ENCODE results near the gene EXD3.
"Not testable (repeated sequence)": the region's sequence is repeated elsewhere in the genome, so short reads cannot be mapped to it uniquely, and the experiment has no call there.

The EXD3 gene, protein sequence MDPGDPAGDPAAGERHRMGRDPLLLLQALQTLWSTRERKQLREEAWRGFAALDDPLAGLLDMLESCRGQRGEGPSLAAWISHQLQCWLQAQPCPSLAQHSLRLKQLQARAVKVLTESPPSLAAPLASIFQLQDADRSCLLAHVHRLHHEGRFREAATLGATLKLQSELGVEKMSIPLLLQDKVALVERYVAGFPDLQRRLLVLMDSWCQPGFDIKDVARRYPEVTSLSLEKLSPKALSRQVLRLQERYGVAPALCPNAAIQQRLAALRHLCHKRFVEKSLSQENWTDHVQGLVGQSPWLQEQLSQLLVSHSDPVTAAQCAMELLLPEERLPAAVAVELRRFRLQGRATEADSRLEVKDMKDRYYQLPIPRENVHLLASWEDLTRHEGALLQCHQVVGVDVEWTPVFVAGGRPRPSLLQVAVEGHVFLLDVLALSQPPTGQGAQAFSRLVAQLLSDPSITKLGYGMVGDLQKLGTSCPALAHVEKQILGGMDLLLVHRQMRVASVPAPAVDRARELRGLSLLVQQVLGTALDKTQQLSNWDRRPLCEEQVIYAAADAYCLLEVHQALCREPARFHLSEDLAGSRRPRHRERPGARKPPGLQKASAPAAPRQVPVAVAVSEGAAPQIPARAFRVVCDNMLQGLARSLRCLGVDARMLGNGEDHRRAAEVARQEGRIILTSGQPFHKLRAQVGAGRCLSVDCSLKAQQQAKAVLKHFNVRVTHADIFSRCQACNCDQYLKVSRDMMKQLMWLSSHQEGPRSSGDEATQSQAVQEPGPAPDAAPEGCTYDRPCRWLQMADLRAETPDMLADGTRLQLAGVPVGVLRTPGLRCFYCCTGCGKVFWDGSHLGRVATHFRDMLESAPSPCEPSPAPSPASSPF

DNA sequence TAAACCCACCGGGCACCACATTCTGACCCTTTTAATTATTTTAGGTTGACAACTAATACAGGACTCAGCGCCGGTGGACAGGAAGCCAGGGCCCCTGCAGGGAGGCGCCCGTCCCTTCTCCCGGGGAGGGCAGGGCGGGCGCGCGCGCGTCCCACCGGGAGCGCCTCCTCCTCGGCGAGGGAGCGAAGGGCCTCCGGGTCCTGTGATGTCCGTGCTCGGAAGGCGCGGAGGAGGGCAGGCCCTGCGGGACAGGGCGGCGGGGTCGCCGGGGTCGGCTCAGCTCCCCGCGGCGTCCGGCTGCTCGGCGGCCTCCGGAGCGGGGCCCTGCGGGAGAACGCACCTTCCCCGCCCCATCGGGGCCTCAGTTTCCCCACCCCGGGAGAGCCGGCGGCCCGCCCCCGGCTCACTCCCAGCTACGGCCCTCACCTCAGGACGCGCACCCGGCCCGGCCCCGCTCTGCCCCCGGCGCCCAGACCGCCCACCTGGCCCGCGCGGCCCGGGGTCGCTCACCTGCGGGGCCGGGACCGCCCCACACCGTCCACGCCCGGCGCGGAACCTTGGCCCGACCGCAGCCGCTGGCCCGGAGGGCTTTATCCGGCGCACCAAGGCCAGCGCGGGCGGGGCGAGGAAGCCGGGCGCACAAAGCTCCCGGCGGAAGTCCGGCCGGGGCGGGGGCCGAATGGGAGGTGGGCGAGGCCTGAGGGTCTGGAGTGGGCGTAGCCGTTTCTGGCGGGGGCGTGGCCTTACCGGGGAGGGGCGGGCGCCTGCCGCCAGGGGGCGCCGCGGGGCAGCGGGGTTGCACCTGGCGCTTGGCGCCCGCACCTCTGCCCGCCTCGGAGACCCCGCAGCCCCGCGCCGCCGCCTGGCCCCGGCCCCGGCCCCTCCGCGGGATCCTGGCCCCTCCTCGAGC lies at the start of gene EXD3, which contains the start of gene NOXA1:
TSS of gene EXD3 (minus strand) at position 559 of the 910 bp plus-strand sequence. CDS start 27,805 bp downstream, outside the sequence.
TSS of gene NOXA1 (plus strand) at position 790 of the 910 bp plus-strand sequence. CDS start 137 bp downstream, outside the sequence.
- Histone ChIP-seq H3K9me3 (ENCODE audit: control insufficient read depth, insufficient read depth, low read depth, low read length) (no peaks in the 10 kb centered on the region), H3K9ac (ENCODE audit: low read length) (peak within 1 kb of the TSS; percentile 52), H3K4me1 (ENCODE audit: control insufficient read depth, insufficient read depth, low read length) (no peaks in the 10 kb centered on the region), H3K27ac (ENCODE audit: low read depth, low read length) (peak within 1 kb of the TSS; percentile 56; the same call in 1 of the 2 replicates), H3K4me3 (ENCODE audit: low read depth, low read length) (peak within 1 kb of the TSS; percentile 91), H3K27me3 (ENCODE audit: control insufficient read depth, insufficient read depth, low read length) (peaks cover 17% of the 10 kb centered on the region), H3K36me3 (ENCODE audit: control insufficient read depth, insufficient read depth, low read length) (no peaks in the 10 kb centered on the region)

DNA sequence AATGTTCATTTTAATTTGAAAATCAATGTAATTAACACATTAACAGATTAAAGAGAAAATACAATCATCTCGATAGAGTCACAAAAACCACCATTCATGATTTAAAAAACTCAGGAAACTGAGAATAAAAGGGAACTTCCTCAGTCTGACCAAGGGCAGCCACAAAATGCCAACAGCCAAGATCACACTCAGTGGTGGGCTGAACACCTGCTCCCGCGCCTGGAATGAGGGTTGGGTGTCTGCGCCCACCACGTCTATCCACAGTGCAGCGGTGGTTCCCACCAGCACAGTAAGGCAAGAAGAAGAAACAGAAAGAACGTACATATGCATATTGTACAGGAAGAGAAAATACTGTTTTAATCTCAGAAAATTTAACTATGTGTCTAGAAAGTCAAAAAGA lies 47.8 kb upstream of the EXD3 start:
- Histone ChIP-seq H3K36me3 (ENCODE audit: control insufficient read depth, insufficient read depth, low read length) (no peaks in the 10 kb centered on the region), H3K9me3 (ENCODE audit: control insufficient read depth, insufficient read depth, low read depth, low read length) (peaks cover 11% of the 10 kb centered on the region), H3K9ac (ENCODE audit: low read length) (no peak overlapping the region)

DNA sequence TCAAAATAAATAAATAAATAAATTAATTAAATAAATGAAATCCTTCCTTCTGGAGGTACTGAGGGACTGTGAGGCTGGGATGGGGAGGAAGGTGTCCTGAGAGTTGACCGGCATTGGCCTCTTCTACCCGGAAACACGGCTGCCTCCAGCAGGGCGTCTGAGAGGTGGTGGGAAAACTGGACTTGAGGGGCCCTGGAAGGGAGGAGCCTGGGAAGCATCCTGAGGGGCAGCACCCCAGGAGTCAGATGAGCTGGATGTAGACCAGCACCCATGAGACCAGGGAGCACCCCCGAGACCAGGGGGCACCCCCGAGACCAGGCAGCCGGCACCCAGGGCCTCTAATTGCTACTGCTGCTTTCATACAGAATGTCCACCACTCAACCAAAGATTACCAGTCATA lies 44.9 kb upstream of the EXD3 start:
- Histone ChIP-seq H3K27ac (ENCODE audit: low read depth, low read length) (no peak overlapping the region), H3K9ac (ENCODE audit: low read length) (no peak overlapping the region), H3K4me1 (ENCODE audit: control insufficient read depth, insufficient read depth, low read length) (no peaks in the 10 kb centered on the region), H3K27me3 (ENCODE audit: control insufficient read depth, insufficient read depth, low read length) (no peaks in the 10 kb centered on the region), H3K36me3 (ENCODE audit: control insufficient read depth, insufficient read depth, low read length) (no peaks in the 10 kb centered on the region), H3K4me3 (ENCODE audit: low read depth, low read length) (no peak overlapping the region), H3K9me3 (ENCODE audit: control insufficient read depth, insufficient read depth, low read depth, low read length) (no peaks in the 10 kb centered on the region)

More for the DNA sequence above, 47.8 kb upstream of the EXD3 start:
- Histone ChIP-seq H3K27me3 (ENCODE audit: control insufficient read depth, insufficient read depth, low read length) (no peaks in the 10 kb centered on the region), H3K4me3 (ENCODE audit: low read depth, low read length) (no peak overlapping the region), H3K4me1 (ENCODE audit: control insufficient read depth, insufficient read depth, low read length) (no peaks in the 10 kb centered on the region), H3K27ac (ENCODE audit: low read depth, low read length) (no peak overlapping the region)

DNA sequence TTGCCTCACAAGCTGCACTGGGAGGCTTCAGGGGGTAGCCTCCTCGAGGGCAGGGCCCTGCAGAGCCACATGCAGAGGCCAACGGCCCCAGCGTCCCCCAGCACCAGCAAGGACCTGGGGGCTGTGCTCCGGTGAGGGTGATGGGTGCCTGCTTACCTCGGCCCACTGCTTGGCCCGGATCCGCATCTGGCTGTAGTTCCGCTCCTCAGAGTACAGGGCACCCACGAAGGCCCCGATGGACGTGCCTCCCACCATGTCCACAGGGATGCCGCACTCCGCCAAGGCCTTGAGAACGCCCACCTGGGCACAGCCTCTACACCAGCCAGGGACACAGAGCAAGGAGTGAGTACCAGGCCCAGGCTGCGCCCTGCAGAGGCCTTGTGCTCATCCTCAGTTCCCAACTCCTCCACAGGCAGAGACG lies 44.2 kb upstream of the EXD3 start:
- Histone ChIP-seq H3K9me3 (ENCODE audit: control insufficient read depth, insufficient read depth, low read depth, low read length) (no peaks in the 10 kb centered on the region), H3K9ac (ENCODE audit: low read length) (no peak overlapping the region), H3K4me1 (ENCODE audit: control insufficient read depth, insufficient read depth, low read length) (no peaks in the 10 kb centered on the region), H3K27ac (ENCODE audit: low read depth, low read length) (no peak overlapping the region), H3K27me3 (ENCODE audit: control insufficient read depth, insufficient read depth, low read length) (no peaks in the 10 kb centered on the region), H3K4me3 (ENCODE audit: low read depth, low read length) (no peak overlapping the region), H3K36me3 (ENCODE audit: control insufficient read depth, insufficient read depth, low read length) (no peaks in the 10 kb centered on the region)

DNA sequence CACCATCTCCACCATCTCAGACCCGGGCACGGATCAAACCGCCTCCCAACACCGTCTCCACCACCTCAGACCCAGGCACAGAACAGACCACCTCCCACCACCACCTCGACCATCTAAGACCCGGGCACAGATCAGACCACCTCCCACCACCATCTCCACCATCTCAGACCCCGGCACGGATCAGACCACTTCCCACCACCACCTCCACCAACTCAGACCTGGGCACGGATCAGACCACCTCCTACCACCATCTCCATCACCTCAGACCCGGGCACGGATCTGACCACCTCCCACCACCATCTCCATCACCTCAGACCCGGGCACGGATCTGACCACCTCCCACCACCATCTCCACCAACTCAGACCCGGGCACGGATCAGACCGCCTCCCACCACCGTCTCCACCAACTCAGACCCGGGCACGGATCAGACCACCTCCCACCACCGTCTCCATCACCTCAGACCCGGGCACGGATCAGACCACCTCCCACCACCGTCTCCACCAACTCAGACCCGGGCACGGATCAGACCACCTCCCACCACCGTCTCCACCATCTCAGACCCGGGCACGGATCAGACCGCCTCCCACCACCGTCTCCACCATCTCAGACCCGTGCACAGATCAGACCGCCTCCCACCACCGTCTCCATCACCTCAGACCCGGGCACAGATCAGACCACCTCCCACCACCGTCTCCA lies 43.6 kb upstream of the EXD3 start:
- H3K4me3 ChIP-seq (ENCODE audit: low read depth, low read length); H3K9me3 ChIP-seq (ENCODE audit: control insufficient read depth, insufficient read depth, low read depth, low read length); H3K27me3 ChIP-seq (ENCODE audit: control insufficient read depth, insufficient read depth, low read length); H3K27ac ChIP-seq (ENCODE audit: low read depth, low read length); H3K4me1 ChIP-seq (ENCODE audit: control insufficient read depth, insufficient read depth, low read length); H3K36me3 ChIP-seq (ENCODE audit: control insufficient read depth, insufficient read depth, low read length); H3K9ac ChIP-seq (ENCODE audit: low read length): not testable (repeated sequence)

DNA sequence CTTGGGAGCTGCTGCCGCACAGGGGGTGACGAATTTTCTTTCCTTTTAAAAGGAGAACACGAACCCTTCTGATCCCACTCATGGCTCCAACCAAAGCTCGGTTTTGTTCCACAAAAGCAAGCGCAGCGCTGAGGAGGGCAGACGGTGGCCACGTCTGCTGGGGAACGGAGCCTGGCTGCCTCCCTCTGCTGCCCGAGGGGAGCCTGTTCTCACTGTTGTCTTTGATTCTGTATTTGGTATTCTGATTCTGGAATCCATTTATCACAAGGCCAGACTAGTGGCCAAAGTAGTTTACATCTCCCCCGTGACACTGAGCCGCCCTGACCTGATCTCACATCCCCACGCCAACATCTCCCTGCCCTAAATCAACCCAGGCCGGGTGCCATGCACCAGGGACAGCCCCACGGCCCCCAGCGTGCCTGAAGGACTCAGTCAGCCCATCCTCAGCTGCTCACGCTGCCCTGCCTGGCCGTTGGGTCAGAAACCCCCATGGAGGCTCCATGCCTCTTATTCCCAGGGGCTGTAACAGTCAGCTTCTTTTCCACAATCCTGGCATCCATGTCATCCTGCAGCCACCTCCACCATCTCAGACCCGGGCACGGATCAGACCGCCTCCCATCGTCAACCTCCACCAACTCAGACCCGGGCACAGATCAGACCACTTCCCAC lies 42.9 kb upstream of the EXD3 start:
- Histone ChIP-seq H3K36me3 (ENCODE audit: control insufficient read depth, insufficient read depth, low read length) (no peaks in the 10 kb centered on the region), H3K9ac (ENCODE audit: low read length) (no peak overlapping the region), H3K27me3 (ENCODE audit: control insufficient read depth, insufficient read depth, low read length) (no peaks in the 10 kb centered on the region), H3K4me3 (ENCODE audit: low read depth, low read length) (no peak overlapping the region), H3K4me1 (ENCODE audit: control insufficient read depth, insufficient read depth, low read length) (no peaks in the 10 kb centered on the region), H3K9me3 (ENCODE audit: control insufficient read depth, insufficient read depth, low read depth, low read length) (peaks cover 3% of the 10 kb centered on the region; the same call in 1 of the 2 replicates), H3K27ac (ENCODE audit: low read depth, low read length) (no peak overlapping the region)

DNA sequence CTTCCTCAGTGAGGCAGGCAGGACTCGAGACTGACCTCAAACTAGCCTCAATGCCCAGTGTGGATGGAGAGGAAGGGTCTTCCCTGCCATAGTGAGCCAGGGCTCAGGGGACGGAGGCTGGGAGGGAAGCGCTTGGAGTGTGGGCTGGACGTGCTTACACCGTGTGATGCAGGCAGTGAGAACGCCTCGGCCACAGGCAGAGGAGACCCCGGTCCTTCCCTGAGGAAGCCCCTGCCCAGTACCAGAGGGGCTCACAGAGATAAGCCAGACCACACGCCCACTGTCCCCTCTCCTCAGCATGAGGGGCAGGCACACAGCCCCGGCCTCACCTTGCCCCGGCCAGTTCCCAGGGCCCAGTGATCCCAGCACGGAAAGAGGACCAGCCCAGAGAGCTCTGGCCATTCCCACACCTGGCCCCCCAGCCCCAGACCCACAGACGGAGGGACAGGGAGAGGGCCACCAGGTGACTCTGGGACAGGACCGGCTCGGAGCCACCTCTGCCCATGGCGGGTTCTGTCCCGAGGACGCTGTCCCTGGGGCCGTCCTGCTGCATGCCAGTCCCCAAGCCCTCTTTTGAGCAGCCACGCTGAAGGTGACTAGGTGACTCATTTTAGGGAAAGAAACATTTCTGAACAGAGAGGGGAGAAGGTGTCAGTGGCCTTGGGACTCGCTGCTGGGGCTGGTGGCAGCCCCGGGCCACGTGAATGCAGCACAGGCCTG lies 42.2 kb upstream of the EXD3 start:
- no peak overlapping the region for H3K9ac ChIP-seq (ENCODE audit: low read length)
- H3K27ac ChIP-seq (ENCODE audit: low read depth, low read length) = no peak overlapping the region
- no peaks in the 10 kb centered on the region for H3K4me1 ChIP-seq (ENCODE audit: control insufficient read depth, insufficient read depth, low read length)
- peaks cover 3% of the 10 kb centered on the region; the same call in 1 of the 2 replicates for H3K9me3 ChIP-seq (ENCODE audit: control insufficient read depth, insufficient read depth, low read depth, low read length)
- no peaks in the 10 kb centered on the region for H3K27me3 ChIP-seq (ENCODE audit: control insufficient read depth, insufficient read depth, low read length)
- H3K4me3 ChIP-seq (ENCODE audit: low read depth, low read length) = no peak overlapping the region
- no peaks in the 10 kb centered on the region for H3K36me3 ChIP-seq (ENCODE audit: control insufficient read depth, insufficient read depth, low read length)

DNA sequence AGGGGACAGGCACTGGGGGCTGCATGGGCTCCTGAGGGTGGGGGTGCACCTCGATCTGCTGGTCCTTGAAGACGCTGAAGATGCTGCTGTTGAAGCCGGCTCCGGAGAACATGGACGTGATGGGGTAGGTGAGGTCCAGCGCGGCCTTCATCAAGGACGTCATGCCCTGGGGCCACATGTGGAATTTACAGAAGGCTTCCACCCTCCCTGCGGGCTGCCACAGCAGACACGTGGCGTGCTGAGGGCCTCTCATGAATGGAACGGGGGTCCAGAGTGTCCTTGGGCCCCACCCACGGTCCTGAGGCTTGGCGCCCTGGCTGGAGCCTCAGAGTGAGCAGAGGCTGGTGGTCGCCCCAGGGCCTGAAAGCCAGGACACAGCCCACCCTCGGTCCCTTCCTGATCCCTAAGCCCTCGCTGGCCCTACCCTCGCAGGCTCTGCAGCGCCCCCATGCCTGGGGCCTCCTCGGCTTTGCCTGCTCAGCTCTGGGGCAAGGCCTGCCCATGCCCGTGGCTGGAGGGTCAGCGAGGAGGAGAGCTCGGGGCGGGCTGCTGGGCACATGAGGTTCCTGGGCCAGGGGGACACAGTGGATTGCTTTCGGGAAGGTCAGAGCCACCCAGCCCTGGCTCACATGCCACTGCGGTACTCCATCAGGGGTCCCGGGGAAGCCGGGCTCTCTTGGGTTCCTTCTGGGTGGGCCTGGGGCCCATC lies 41.5 kb upstream of the EXD3 start:
- Histone ChIP-seq H3K36me3 (ENCODE audit: control insufficient read depth, insufficient read depth, low read length) (no peaks in the 10 kb centered on the region), H3K4me1 (ENCODE audit: control insufficient read depth, insufficient read depth, low read length) (peaks cover 2% of the 10 kb centered on the region; the same call in 1 of the 2 replicates), H3K4me3 (ENCODE audit: low read depth, low read length) (no peak overlapping the region), H3K9ac (ENCODE audit: low read length) (no peak overlapping the region), H3K27ac (ENCODE audit: low read depth, low read length) (no peak overlapping the region), H3K9me3 (ENCODE audit: control insufficient read depth, insufficient read depth, low read depth, low read length) (peaks cover 3% of the 10 kb centered on the region; the same call in 1 of the 2 replicates), H3K27me3 (ENCODE audit: control insufficient read depth, insufficient read depth, low read length) (no peaks in the 10 kb centered on the region)

DNA sequence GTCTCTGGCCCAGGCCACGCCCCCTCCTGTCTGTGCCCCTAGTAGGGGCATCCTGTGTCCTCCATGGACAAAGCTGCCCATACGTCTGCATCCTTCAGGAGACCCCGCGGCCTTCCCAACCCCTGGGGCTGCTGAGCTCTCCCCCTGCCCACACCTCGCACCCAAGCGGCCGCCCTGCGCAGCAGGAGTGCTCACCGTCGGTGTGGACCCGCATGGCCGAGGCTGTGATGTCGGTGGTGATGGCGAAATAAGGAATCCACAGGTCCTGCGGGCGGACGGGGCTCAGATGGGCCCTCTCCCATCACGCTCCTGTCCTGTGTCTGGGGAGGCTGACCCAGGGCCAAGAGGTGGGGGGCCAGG lies 40.9 kb upstream of the EXD3 start:
- Histone ChIP-seq H3K4me3 (ENCODE audit: low read depth, low read length) (no peak overlapping the region), H3K36me3 (ENCODE audit: control insufficient read depth, insufficient read depth, low read length) (no peaks in the 10 kb centered on the region), H3K27ac (ENCODE audit: low read depth, low read length) (no peak overlapping the region), H3K27me3 (ENCODE audit: control insufficient read depth, insufficient read depth, low read length) (no peaks in the 10 kb centered on the region), H3K4me1 (ENCODE audit: control insufficient read depth, insufficient read depth, low read length) (peaks cover 3% of the 10 kb centered on the region; the same call in 1 of the 2 replicates), H3K9me3 (ENCODE audit: control insufficient read depth, insufficient read depth, low read depth, low read length) (peaks cover 3% of the 10 kb centered on the region; the same call in 1 of the 2 replicates), H3K9ac (ENCODE audit: low read length) (no peak overlapping the region)
